Glutamatergic neuron (in vitro differentiated cells): ENCODE results near the gene PGAM4. TPM values are rescaled to one million over a fixed set of nuclear protein-coding genes. Genes with fewer than 3 reads are reported as not detected.
"Not testable (repeated sequence)": the region's sequence is repeated elsewhere in the genome, so short reads cannot be mapped to it uniquely, and the experiment has no call there.

Experiments
- DNase-seq: peaks from one replicate; pipeline ENCODE4 v3.0.0; 2022
- H3K27ac Mint-ChIP-seq: one replicate; pipeline ENCODE4 v1.8.0; 2020; ENCODE audit warnings: mild to moderate bottlenecking, mixed read lengths, inconsistent platforms; ENCODE audit not compliant: unreplicated experiment
- H3K27me3 Mint-ChIP-seq: one replicate; pipeline ENCODE4 v1.8.0; 2020; ENCODE audit warnings: mild to moderate bottlenecking, moderate library complexity, mixed read lengths, inconsistent platforms; ENCODE audit not compliant: unreplicated experiment
- H3K36me3 Mint-ChIP-seq: one replicate; pipeline ENCODE4 v1.8.0; 2020; ENCODE audit warnings: mild to moderate bottlenecking, mixed read lengths, inconsistent platforms; ENCODE audit not compliant: unreplicated experiment
- H3K4me1 Mint-ChIP-seq: one replicate; pipeline ENCODE4 v1.8.0; 2020; ENCODE audit warnings: mild to moderate bottlenecking, low read depth, mixed read lengths, inconsistent platforms; ENCODE audit not compliant: unreplicated experiment
- H3K4me3 Mint-ChIP-seq: one replicate; pipeline ENCODE4 v1.8.0; 2020; ENCODE audit warnings: mild to moderate bottlenecking, mixed read lengths, inconsistent platforms; ENCODE audit not compliant: unreplicated experiment
- H3K9me3 Mint-ChIP-seq: one replicate; pipeline ENCODE4 v1.8.0; 2020; ENCODE audit warnings: mild to moderate bottlenecking, moderate library complexity, mixed read lengths, inconsistent platforms; ENCODE audit not compliant: unreplicated experiment
- CTCF ChIP-seq: fragments of 200-600 bp; sonication (generic); IDR thresholded peaks from one replicate; pipeline ENCODE4 v1.5.0; 2021; ENCODE audit not compliant: partially characterized antibody, unreplicated experiment
- total RNA-seq: library from RNA; stranded (reverse); fragmentation: NEBNext Ultra II Directional; extraction: Animal tissue kit (Norgen Biotek cat#: 25700); gene quantifications from one replicate; pipeline ENCODE4 v1.2.1, GENCODE V29; 2021; ENCODE audit not compliant: unreplicated experiment

The PGAM4 gene
- total RNA-seq, 1 donor from 2014 or later: not detected

- Mint-ChIP-seq H3K27ac (no peak overlapping the region), H3K9me3 (no peaks in the 10 kb centered on the region), H3K4me1 (no peaks in the 10 kb centered on the region), H3K27me3 (no peaks in the 10 kb centered on the region), H3K4me3 (no peak overlapping the region), H3K36me3 (no peaks in the 10 kb centered on the region)
- TF ChIP-seq CTCF: no peak
- DNase-seq: no peak
Measured at GRCh38 chrX:77946571-77946970, 22.9 kb downstream of the PGAM4 start.

DNA sequence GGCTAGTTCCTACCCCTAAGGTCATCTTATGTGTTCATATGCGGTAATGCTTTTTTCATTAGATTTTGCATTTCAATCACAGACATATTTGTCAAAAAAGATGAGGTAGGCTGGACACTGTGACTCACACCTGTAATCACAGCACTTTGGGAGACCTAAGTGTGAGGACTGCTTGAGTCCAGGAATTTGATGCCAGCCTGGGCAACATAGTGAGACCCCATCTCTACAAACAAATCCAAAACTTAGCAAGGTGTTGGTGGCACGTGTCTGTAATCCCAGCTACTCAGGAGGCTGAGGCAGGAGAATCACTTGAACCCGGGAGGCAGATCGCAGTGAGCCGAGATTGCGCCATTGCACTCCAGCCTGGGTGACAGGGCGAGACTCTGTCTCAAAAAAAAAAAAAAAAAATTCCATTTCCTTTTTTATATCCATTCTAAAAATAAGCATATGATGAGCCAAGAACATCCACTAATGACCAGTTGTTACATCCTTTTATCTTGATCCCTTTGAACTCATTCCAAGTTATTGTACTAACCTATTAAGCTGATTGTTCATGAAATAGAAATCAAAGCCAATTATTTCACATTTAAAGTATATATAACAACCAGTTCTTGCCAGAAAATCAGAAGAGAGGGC, 23.4 kb downstream of the PGAM4 start:
- Mint-ChIP-seq H3K36me3 (no peaks in the 10 kb centered on the region), H3K4me1 (no peaks in the 10 kb centered on the region), H3K9me3 (no peaks in the 10 kb centered on the region), H3K27me3 (no peaks in the 10 kb centered on the region), H3K4me3 (no peak overlapping the region), H3K27ac (no peak overlapping the region)
- TF ChIP-seq CTCF: no peak
- DNase-seq: no peak

DNA sequence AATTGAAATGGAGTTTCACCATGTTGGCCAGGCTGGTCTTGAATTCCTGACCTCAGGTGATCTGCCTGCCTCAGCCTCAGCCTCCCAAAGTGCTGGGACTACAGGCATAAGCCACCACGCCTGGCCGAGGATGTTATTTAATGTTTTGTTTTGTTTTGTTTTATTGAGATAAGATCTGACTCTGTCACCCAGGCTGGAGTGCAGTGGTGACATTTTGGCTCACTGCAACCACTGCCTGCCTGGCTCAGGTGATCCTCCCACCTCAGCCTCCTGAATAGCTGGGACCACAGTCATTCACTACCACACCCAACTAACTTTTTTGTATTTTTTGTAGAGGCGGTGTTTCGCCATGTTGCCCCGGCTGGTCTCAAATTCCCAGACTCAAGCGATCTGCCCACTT, 24.4 kb downstream of the PGAM4 start:
- not testable (repeated sequence) for H3K36me3 Mint-ChIP-seq, H3K9me3 Mint-ChIP-seq, H3K27me3 Mint-ChIP-seq, DNase-seq, H3K4me1 Mint-ChIP-seq, H3K4me3 Mint-ChIP-seq, H3K27ac Mint-ChIP-seq

- no peak for TF ChIP-seq CTCF
Measured at GRCh38 chrX:77938083-77938680, 31.3 kb downstream of the PGAM4 start.

DNA sequence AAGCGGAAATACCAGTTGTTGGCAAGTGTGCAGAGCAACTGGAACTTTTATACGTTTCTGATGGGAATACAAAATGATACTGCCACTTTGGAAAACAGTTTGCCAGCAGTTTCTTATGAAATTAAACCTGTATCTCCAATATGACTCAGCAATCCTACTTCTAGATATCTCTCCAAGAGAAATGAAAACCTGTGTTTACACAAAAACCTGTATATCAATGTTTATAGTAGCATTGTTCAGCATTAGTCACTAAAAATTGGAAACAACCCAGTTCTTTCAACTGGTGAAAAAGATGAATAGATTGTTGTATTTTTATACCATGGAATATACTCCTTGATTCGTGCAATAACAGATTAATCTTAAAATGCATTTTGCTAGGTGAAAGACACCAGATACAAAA, 32.1 kb downstream of the PGAM4 start:
- Mint-ChIP-seq H3K9me3 (no peaks in the 10 kb centered on the region), H3K4me3 (no peak overlapping the region), H3K27ac (no peak overlapping the region), H3K36me3 (no peaks in the 10 kb centered on the region), H3K27me3 (no peaks in the 10 kb centered on the region), H3K4me1 (no peaks in the 10 kb centered on the region)
- no peak for TF ChIP-seq CTCF
- no peak for DNase-seq

More at GRCh38 chrX:77938083-77938680, 31.3 kb downstream of the PGAM4 start:
- H3K4me1 Mint-ChIP-seq: no peaks in the 10 kb centered on the region
- H3K4me3 Mint-ChIP-seq: no peak overlapping the region
- DNase-seq: no peak
- H3K27ac Mint-ChIP-seq: no peak overlapping the region
- H3K27me3 Mint-ChIP-seq: no peaks in the 10 kb centered on the region
- no peaks in the 10 kb centered on the region for H3K9me3 Mint-ChIP-seq
- no peaks in the 10 kb centered on the region for H3K36me3 Mint-ChIP-seq
